SU-DHL-6 (cell line): Measurements from ENCODE around the gene RARA.

ENCODE experiments used
- H2AFZ ChIP-seq: fragments of 200-600 bp; sonication (generic); 2 replicates; pipeline ENCODE4 v1.6.1; 2014; ENCODE audit warnings: low read depth, mild to moderate bottlenecking, moderate library complexity, mixed read lengths, antibody characterized with exemption, low read length; ENCODE audit not compliant: severe bottlenecking
- H3F3A ChIP-seq: fragments of 200-600 bp; shearing (Covaris generic); 2 replicates; pipeline ENCODE4 v1.6.0; 2016; ENCODE audit warnings: antibody characterized with exemption, mild to moderate bottlenecking; ENCODE audit not compliant: insufficient read depth
- H3K27ac ChIP-seq: fragments of 200-600 bp; sonication (generic); 2 replicates; pipeline ENCODE4 v1.5.1; 2016; ENCODE audit warnings: low read depth, mild to moderate bottlenecking, low read length, moderate library complexity, mixed read lengths
- H3K27me3 ChIP-seq: fragments of 200-600 bp; sonication (generic), shearing (Covaris generic); 2 replicates; pipeline ENCODE4 v1.6.0; 2014; ENCODE audit warnings: mild to moderate bottlenecking, low read length
- H3K36me3 ChIP-seq: fragments of 200-600 bp; sonication (generic); 2 replicates; pipeline ENCODE4 v1.6.1; 2014; ENCODE audit warnings: mild to moderate bottlenecking, low read length, mixed read lengths
- H3K4me2 ChIP-seq: fragments of 300-600, 200-600 bp; shearing (Covaris generic), sonication (generic); 2 replicates; pipeline ENCODE4 v1.6.0; 2014; ENCODE audit warnings: low read length, low read depth, mild to moderate bottlenecking; ENCODE audit not compliant: poor library complexity, severe bottlenecking
- H3K4me3 ChIP-seq: fragments of 200-600 bp; sonication (generic); 2 replicates; pipeline ENCODE4 v1.5.1; 2014; ENCODE audit warnings: antibody characterized with exemption, low read length, mild to moderate bottlenecking, mixed read lengths; ENCODE audit not compliant: insufficient read depth, poor library complexity, severe bottlenecking
- H3K79me2 ChIP-seq: fragments of 200-600 bp; sonication (generic); 2 replicates; pipeline ENCODE4 v1.6.1; 2014; ENCODE audit warnings: mild to moderate bottlenecking, low read length, moderate library complexity; ENCODE audit not compliant: insufficient read depth
- H3K9ac ChIP-seq: fragments of 200-600 bp; sonication (generic); 2 replicates; pipeline ENCODE4 v1.7.0; 2014; ENCODE audit warnings: mild to moderate bottlenecking, low read length
- H3K9me2 ChIP-seq: fragments of 200-600 bp; sonication (generic); replicated peaks from 2 replicates; pipeline ENCODE4 v1.6.1; 2014; ENCODE audit warnings: low read length; ENCODE audit not compliant: insufficient read depth
- H3K9me3 ChIP-seq: fragments of 200-600 bp; sonication (generic); 2 replicates; pipeline ENCODE4 v1.6.1; 2014; ENCODE audit warnings: low read length, mixed read lengths; ENCODE audit not compliant: insufficient read depth
- H4K20me1 ChIP-seq: fragments of 200-600 bp; sonication (generic); 2 replicates; pipeline ENCODE4 v1.6.1; 2014; ENCODE audit warnings: low read depth, mild to moderate bottlenecking, antibody characterized with exemption, low read length, moderate library complexity, mixed read lengths
- CTCF ChIP-seq: fragments of 200-600 bp; sonication (generic); IDR thresholded peaks from one replicate; pipeline ENCODE4 v1.5.1; 2017; ENCODE audit warnings: antibody characterized with exemption, mild to moderate bottlenecking, low read length, moderate library complexity; ENCODE audit not compliant: insufficient read depth, poor library complexity, severe bottlenecking
- EZH2phosphoT487 ChIP-seq: fragments of 200-600 bp; sonication (generic), shearing (Covaris generic); conservative IDR thresholded peaks from 2 replicates; pipeline ENCODE4 v1.6.1; 2018; ENCODE audit warnings: mild to moderate bottlenecking, antibody characterized with exemption, low read length, moderate library complexity, mixed read lengths

RARA gene

GRCh38 chr17:40309031-40309948, at the start of gene RARA:
TSS of gene RARA (plus strand) at chr17:40309180. CDS start at chr17:40331219, 22,039 bp downstream.
- no peak within 1 kb of the TSS; the same call in 1 of the 2 replicates for H3K9ac ChIP-seq
- no peak within 1 kb of the TSS for H2AFZ ChIP-seq
- H3K27ac ChIP-seq: no peak within 1 kb of the TSS
- TF ChIP-seq EZH2phosphoT487: no peak
- H4K20me1 ChIP-seq: no peaks in the 10 kb centered on the region
- no peaks in the 10 kb centered on the region for H3K36me3 ChIP-seq
- no peaks in the 10 kb centered on the region for H3K27me3 ChIP-seq
- H3F3A ChIP-seq: no peaks in the 10 kb centered on the region
- H3K9me2 ChIP-seq: no peaks in the 10 kb centered on the region
- H3K4me2 ChIP-seq: no peak within 1 kb of the TSS
- no peaks in the 10 kb centered on the region for H3K9me3 ChIP-seq
- H3K4me3 ChIP-seq: no peak within 1 kb of the TSS
- no peaks in the 10 kb centered on the region for H3K79me2 ChIP-seq

- TF ChIP-seq EZH2phosphoT487: no peak
- no peaks in the 10 kb centered on the region for H3K9me3 ChIP-seq
- H3K4me2 ChIP-seq: no peak overlapping the region
- H3K4me3 ChIP-seq: no peak overlapping the region
- no peaks in the 10 kb centered on the region for H3K27me3 ChIP-seq
- no peak overlapping the region for H3K9ac ChIP-seq
- H3F3A ChIP-seq: no peaks in the 10 kb centered on the region
- no peak overlapping the region for H2AFZ ChIP-seq
- no peak overlapping the region for H3K27ac ChIP-seq
- H3K36me3 ChIP-seq: peaks cover 13% of the 10 kb centered on the region; the same call in 1 of the 2 replicates
- H4K20me1 ChIP-seq: no peaks in the 10 kb centered on the region
- H3K9me2 ChIP-seq: no peaks in the 10 kb centered on the region
- H3K79me2 ChIP-seq: peaks cover 7% of the 10 kb centered on the region
These were observed 49.5 kb upstream of the RARA start for GRCh38 chr17:40259505-40259904.

DNA sequence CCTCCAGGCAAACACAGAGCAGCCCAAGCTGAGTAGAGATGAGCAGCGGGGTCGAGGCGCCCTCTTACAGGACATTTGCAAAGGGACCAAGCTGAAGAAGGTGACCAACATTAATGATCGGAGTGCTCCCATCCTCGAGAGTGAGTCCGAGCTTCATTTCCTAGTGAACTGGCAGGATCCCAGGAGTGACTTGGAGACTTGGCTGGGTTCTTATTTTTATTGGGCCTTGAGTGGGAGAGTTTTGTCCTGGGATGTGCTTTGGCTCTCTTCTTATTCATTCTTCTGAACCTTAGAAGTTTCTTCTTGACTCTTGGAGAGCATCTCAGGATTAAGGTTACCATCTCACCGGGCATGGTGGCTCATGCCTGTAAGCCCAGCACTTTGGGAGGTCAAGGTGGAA, 48.5 kb upstream of the RARA start:
- H3K9me2 ChIP-seq: no peaks in the 10 kb centered on the region
- H3K36me3 ChIP-seq: peaks cover 13% of the 10 kb centered on the region; the same call in 1 of the 2 replicates
- H4K20me1 ChIP-seq: no peaks in the 10 kb centered on the region
- no peak overlapping the region for H3K4me3 ChIP-seq
- no peaks in the 10 kb centered on the region for H3K79me2 ChIP-seq
- H3K9ac ChIP-seq: no peak overlapping the region
- H3K4me2 ChIP-seq: no peak overlapping the region
- H2AFZ ChIP-seq: no peak overlapping the region
- no peaks in the 10 kb centered on the region for H3F3A ChIP-seq
- H3K9me3 ChIP-seq: no peaks in the 10 kb centered on the region
- TF ChIP-seq CTCF (no peak), EZH2phosphoT487 (no peak)
- no peak overlapping the region for H3K27ac ChIP-seq
- no peaks in the 10 kb centered on the region for H3K27me3 ChIP-seq

DNA sequence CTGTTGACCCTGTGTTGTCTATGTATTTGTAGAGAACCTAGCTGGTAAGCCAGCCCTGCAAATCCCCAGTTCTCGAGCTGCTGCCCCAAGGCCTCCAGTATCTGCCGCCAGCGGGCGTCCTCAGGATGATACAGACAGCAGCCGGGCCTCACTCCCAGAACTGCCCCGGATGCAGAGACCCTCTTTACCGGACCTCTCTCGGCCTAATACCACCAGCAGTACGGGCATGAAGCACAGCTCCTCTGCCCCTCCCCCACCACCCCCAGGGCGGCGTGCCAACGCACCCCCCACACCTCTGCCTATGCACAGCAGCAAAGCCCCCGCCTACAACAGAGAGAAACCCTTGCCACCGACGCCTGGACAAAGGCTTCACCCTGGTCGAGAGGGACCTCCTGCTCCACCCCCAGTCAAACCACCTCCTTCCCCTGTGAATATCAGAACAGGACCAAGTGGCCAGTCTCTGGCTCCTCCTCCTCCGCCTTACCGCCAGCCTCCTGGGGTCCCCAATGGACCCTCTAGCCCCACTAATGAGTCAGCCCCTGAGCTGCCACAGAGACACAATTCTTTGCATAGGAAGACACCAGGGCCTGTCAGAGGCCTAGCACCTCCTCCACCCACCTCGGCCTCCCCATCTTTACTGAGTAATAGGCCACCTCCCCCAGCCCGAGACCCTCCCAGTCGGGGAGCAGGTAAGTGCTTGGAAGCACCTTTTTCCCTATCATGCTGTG, 44.4 kb upstream of the RARA start:
- H3K9ac ChIP-seq: no peak overlapping the region
- H3K27ac ChIP-seq: no peak overlapping the region
- H4K20me1 ChIP-seq: no peaks in the 10 kb centered on the region
- H3K9me3 ChIP-seq: no peaks in the 10 kb centered on the region
- H3K4me2 ChIP-seq: no peak overlapping the region
- no peaks in the 10 kb centered on the region for H3F3A ChIP-seq
- no peak overlapping the region for H3K4me3 ChIP-seq
- no peaks in the 10 kb centered on the region for H3K9me2 ChIP-seq
- no peaks in the 10 kb centered on the region for H3K27me3 ChIP-seq
- H3K36me3 ChIP-seq: peaks cover 11% of the 10 kb centered on the region; the same call in 1 of the 2 replicates
- H3K79me2 ChIP-seq: no peaks in the 10 kb centered on the region
- no peak for TF ChIP-seq EZH2phosphoT487
- TF ChIP-seq CTCF: no peak
- no peak overlapping the region for H2AFZ ChIP-seq
